SK-N-SH (cell line): ENCODE data around the gene SESN1. TPM values are rescaled to one million over a fixed set of nuclear protein-coding genes. Genes with fewer than 3 reads are reported as not detected.

Experiments
- CTCF ChIA-PET: fragments of 300-600, 350-600 bp; formaldehyde crosslinking; extraction: SDS; loops from one replicate; lab custom pipeline; 2021; lab: Yijun Ruan, JAX
- POLR2A ChIA-PET: fragments of 350-600 bp; sonication (Branson Sonifier 250); formaldehyde crosslinking; extraction: SDS; loops from one replicate; lab custom pipeline; 2020; ENCODE audit warnings: antibody characterized with exemption, inconsistent platforms; lab: Yijun Ruan, JAX
- DNase-seq: peaks from one replicate; pipeline ENCODE4 v3.0.0; 2012
- H2AFZ ChIP-seq: fragments of 200-600 bp; sonication (generic); 2 replicates; pipeline ENCODE4 v1.8.1; 2016; ENCODE audit warnings: antibody characterized with exemption, mild to moderate bottlenecking, low read depth
- H3F3A ChIP-seq: fragments of 200-600 bp; sonication (generic); replicated peaks from 2 replicates; pipeline ENCODE3; 2016; ENCODE audit warnings: antibody characterized with exemption, mild to moderate bottlenecking; ENCODE audit not compliant: insufficient read depth
- H3K27ac ChIP-seq, 2 experiments: fragments of 200-500 bp in 1 of 2; fragments of 200-600 bp in 1 of 2; sonication (Bioruptor generic) in 1 of 2; sonication (generic), shearing (Covaris generic) in 1 of 2; 2 replicates each; pipeline versions ENCODE4 v1.5.1 to v1.6.1; 2014 to 2016; ENCODE audit warnings: low read depth in 2 of 2, inconsistent platforms in 1 of 2, low read length in 1 of 2, mild to moderate bottlenecking in 1 of 2, mixed read lengths in 1 of 2
- H3K27me3 ChIP-seq: fragments of 200-600 bp; sonication (generic), shearing (Covaris generic); 2 replicates; pipeline ENCODE4 v1.6.1; 2016; ENCODE audit warnings: mixed run types; ENCODE audit not compliant: insufficient read depth
- H3K36me3 ChIP-seq, 2 experiments: fragments of 200-500 bp in 1 of 2; fragments of 200-600 bp in 1 of 2; sonication (Bioruptor generic) in 1 of 2; sonication (generic) in 1 of 2; replicated peaks in 1 of 2; 2 replicates each; pipeline versions ENCODE3 to v1.5.1; 2014 to 2016; ENCODE audit warnings: low read length in 1 of 2, mild to moderate bottlenecking in 1 of 2; ENCODE audit not compliant: insufficient read depth in 2 of 2, control insufficient read depth in 1 of 2
- H3K4me1 ChIP-seq, 2 experiments: fragments of 200-500 bp in 1 of 2; fragments of 200-600 bp in 1 of 2; sonication (Bioruptor generic) in 1 of 2; sonication (generic), shearing (Covaris generic) in 1 of 2; 2 replicates each; pipeline versions ENCODE4 v1.5.1 to v1.6.1; 2014 to 2016; ENCODE audit warnings: low read depth in 1 of 2, low read length in 1 of 2, mixed run types in 1 of 2; ENCODE audit not compliant: insufficient read depth in 2 of 2, control insufficient read depth in 1 of 2
- H3K4me2 ChIP-seq: fragments of 200-600 bp; sonication (generic), shearing (Covaris generic); 2 replicates; pipeline ENCODE4 v1.6.1; 2017; ENCODE audit warnings: mixed run types
- H3K4me3 ChIP-seq, 2 experiments: fragments of 200-500 bp in 1 of 2; fragments of 200-600 bp in 1 of 2; sonication (Bioruptor generic) in 1 of 2; sonication (generic), shearing (Covaris generic) in 1 of 2; 2 replicates each; pipeline versions ENCODE4 v1.5.1 to v1.8.1; 2014 to 2016; ENCODE audit warnings: low read depth in 2 of 2, inconsistent platforms in 1 of 2, low read length in 1 of 2, mild to moderate bottlenecking in 1 of 2, mixed read lengths in 1 of 2, moderate library complexity in 1 of 2
- H3K79me2 ChIP-seq: fragments of 200-600 bp; sonication (generic); 2 replicates; pipeline ENCODE4 v1.8.1; 2017; ENCODE audit warnings: mild to moderate bottlenecking; ENCODE audit not compliant: insufficient read depth
- H3K9ac ChIP-seq: fragments of 200-600 bp; sonication (generic); 2 replicates; pipeline ENCODE4 v1.6.1; 2017; ENCODE audit warnings: mixed run types
- H3K9me2 ChIP-seq: fragments of 200-600 bp; sonication (generic); 2 replicates; pipeline ENCODE4 v1.6.1; 2017; ENCODE audit warnings: mixed run types
- H3K9me3 ChIP-seq: fragments of 200-600 bp; sonication (generic); 2 replicates; pipeline ENCODE4 v1.6.1; 2017; ENCODE audit warnings: mixed run types, mild to moderate bottlenecking, moderate library complexity
- H4K20me1 ChIP-seq: fragments of 200-600 bp; sonication (generic); 2 replicates; pipeline ENCODE4 v1.6.1; 2017; ENCODE audit warnings: mild to moderate bottlenecking, mixed run types; ENCODE audit not compliant: insufficient read depth
- FOXJ3 ChIP-seq: sonication (generic); formaldehyde crosslinking; IDR thresholded peaks from 2 replicates; pipeline ENCODE4 v1.5.1; 2020; ENCODE audit warnings: mild to moderate bottlenecking, missing genetic modification reagents
- MXI1 ChIP-seq: IDR thresholded peaks from 2 replicates; pipeline ENCODE4 v1.6.1; 2012; ENCODE audit warnings: mild to moderate bottlenecking, low read depth, low read length, improper control_type of control experiment
- NFIC ChIP-seq: IDR thresholded peaks from 2 replicates; pipeline ENCODE4 v1.4.0; 2012; ENCODE audit warnings: borderline replicate concordance
- POLR2AphosphoS5 ChIP-seq: IDR thresholded peaks from 2 replicates; pipeline ENCODE4 v1.6.1; 2012; ENCODE audit warnings: low read depth, low read length
- TEAD4 ChIP-seq: IDR thresholded peaks from 2 replicates; pipeline ENCODE4 v1.4.0; 2012; ENCODE audit warnings: mild to moderate bottlenecking, borderline replicate concordance; ENCODE audit not compliant: insufficient read depth
- WGBS: methylation state at CpG from one replicate; pipeline ENCODE4 v1.1.6; 2017; ENCODE audit warnings: low lambda C conversion rate; 5-methylcytosine and 5-hydroxymethylcytosine counted together
- polyA plus RNA-seq, 3 experiments: library from polyadenylated mRNA; depleted of rRNA; stranded (reverse); fragments of >200 nt; gene quantifications; 2 replicates each; pipeline ENCODE4 v1.2.3, GENCODE V29; 2012
- TF ChIP-seq, protein P1 (sequence below): IDR thresholded peaks from 2 replicates; pipeline ENCODE4 v1.4.0; 2012; ENCODE audit warnings: low read depth
- TF ChIP-seq, protein P2 (sequence below): IDR thresholded peaks from 2 replicates; pipeline ENCODE4; 2012
- TF ChIP-seq, protein P3 (sequence below): IDR thresholded peaks from 2 replicates; pipeline ENCODE4 v1.4.0; 2012; ENCODE audit warnings: low read depth, borderline replicate concordance

The SESN1 gene
- polyA plus RNA-seq, 1 of the 3 experiments (the other 2 are of a cell fraction) = 13.1 TPM

DNA sequence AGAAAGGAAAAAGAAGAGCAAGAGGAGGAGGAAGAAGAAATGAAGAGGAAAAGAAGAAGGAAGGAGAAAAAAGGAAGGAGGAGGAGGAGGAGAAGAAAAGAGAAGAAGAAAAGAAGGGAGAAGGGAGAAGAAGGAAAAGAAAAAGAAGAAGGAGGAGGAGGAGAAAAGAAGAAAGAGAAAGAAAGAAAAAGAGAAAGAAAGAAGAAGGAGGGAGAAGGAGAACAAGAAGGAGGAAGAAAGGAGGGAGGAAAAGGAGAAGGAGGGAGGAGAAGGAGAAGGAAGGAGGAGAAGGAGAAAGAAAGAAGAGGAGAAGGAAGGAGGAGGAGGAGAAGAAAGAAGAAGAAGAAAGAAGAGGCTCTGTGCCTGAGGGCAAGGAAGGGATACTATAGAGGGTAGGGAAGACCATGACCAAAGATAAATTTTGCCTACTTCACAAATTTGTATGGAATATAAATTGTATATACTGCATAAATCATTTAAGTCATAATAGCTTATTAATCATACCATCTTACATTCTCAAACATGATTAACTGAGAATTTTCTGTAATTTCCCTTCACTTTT, 55.7 kb downstream of the SESN1 start:
- H3F3A ChIP-seq = no peaks in the 10 kb centered on the region
- H3K36me3 ChIP-seq = peaks cover 0 to 5% of the 10 kb centered on the region in 2 experiments
- no peaks in the 10 kb centered on the region for H3K9me3 ChIP-seq
- no peak overlapping the region for H3K27ac ChIP-seq
- no peak overlapping the region for H3K4me2 ChIP-seq
- no peak for TF ChIP-seq TEAD4
- no peak for TF ChIP-seq POLR2AphosphoS5
- TF ChIP-seq FOXJ3 (CRISPR knock-in tag) = no peak
- CTCF ChIA-PET = interaction anchor here (1.2 to 1.4 kb wide), 3 partner anchors 9 to 924 kb away, joined by 3 to 4 read pairs (median 4); no protein-coding TSS in a partner anchor
- H3K4me1 ChIP-seq = peaks cover 0 to under 1% of the 10 kb centered on the region in 2 experiments; a peak in 1 of 4 replicates
- no peaks in the 10 kb centered on the region for H3K9me2 ChIP-seq
- POLR2A ChIA-PET = no interaction called here
- no peak overlapping the region for H3K9ac ChIP-seq
- no peaks in the 10 kb centered on the region for H3K27me3 ChIP-seq
- peaks cover 6% of the 10 kb centered on the region for H3K79me2 ChIP-seq
- no peak overlapping the region for H2AFZ ChIP-seq
- no peak overlapping the region for H3K4me3 ChIP-seq
- H4K20me1 ChIP-seq = no peaks in the 10 kb centered on the region
- no peak for DNase-seq

DNA sequence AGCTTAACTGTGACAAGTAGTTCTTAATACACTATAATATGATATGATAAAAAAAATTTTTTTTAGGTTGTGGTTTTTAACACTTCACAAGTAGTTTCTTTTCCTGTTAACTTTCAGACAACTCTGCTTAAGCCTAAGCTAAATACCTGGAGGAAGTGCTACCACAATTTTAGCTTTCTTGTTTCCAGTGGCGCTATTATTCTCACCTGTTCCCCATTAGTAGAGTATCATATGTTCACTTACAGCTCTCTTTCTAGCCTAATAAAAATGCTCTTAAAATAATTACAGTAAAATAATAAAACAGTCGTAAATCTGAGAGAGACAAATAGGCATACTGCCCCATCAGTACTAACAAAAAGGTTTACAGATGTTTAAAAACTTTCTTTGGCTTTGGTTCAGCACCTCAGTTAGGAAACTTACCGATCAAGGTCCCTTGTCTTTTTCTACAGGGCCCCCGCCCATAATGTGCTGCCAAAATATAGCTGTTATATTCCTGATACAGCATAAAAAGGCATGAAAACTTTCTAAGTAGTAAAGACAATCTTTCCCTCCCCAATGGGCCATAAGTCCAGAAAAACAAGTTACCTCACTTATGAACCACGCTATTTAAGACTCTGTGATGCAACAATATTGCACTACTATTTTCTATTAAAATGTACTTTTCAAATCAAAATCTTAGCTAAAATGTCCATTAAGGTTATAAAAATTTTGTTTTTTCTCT, 57.9 kb downstream of the SESN1 start:
- Histone ChIP-seq H3K4me3 (no peak overlapping the region), H3K36me3 (no peaks in the 10 kb centered on the region), H3K4me1 (peaks cover 0 to 9% of the 10 kb centered on the region in 2 experiments; a peak in 1 of 4 replicates), H2AFZ (no peak overlapping the region), H3K79me2 (peaks cover 4% of the 10 kb centered on the region), H3K9me3 (no peaks in the 10 kb centered on the region), H3F3A (no peaks in the 10 kb centered on the region), H3K4me2 (no peak overlapping the region), H3K9ac (no peak overlapping the region), H3K27me3 (no peaks in the 10 kb centered on the region), H4K20me1 (no peaks in the 10 kb centered on the region), H3K9me2 (no peaks in the 10 kb centered on the region), H3K27ac (no peak overlapping the region)
- WGBS = 91% methylated on average over 5 of the region's 5 CpGs
- ChIA-PET CTCF (interaction anchor here (0.8 to 2.5 kb wide), 7 partner anchors 13 to 922 kb away, joined by 3 to 12 read pairs (median 3); no protein-coding TSS in a partner anchor), POLR2A (interaction anchor here (1.7 kb wide), 1 partner anchor 58 kb away, joined by 3 read pairs; the partner anchor contains the start of gene SESN1)
- no peak for DNase-seq
- TF ChIP-seq NFIC (no peak), MXI1 (no peak)
- TF ChIP-seq, protein P1, sequence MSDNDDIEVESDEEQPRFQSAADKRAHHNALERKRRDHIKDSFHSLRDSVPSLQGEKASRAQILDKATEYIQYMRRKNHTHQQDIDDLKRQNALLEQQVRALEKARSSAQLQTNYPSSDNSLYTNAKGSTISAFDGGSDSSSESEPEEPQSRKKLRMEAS = no peak
- TF ChIP-seq, protein P2, sequence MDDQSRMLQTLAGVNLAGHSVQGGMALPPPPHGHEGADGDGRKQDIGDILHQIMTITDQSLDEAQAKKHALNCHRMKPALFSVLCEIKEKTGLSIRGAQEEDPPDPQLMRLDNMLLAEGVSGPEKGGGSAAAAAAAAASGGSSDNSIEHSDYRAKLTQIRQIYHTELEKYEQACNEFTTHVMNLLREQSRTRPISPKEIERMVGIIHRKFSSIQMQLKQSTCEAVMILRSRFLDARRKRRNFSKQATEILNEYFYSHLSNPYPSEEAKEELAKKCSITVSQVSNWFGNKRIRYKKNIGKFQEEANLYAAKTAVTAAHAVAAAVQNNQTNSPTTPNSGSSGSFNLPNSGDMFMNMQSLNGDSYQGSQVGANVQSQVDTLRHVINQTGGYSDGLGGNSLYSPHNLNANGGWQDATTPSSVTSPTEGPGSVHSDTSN = no peak
- TF ChIP-seq, protein P3, sequence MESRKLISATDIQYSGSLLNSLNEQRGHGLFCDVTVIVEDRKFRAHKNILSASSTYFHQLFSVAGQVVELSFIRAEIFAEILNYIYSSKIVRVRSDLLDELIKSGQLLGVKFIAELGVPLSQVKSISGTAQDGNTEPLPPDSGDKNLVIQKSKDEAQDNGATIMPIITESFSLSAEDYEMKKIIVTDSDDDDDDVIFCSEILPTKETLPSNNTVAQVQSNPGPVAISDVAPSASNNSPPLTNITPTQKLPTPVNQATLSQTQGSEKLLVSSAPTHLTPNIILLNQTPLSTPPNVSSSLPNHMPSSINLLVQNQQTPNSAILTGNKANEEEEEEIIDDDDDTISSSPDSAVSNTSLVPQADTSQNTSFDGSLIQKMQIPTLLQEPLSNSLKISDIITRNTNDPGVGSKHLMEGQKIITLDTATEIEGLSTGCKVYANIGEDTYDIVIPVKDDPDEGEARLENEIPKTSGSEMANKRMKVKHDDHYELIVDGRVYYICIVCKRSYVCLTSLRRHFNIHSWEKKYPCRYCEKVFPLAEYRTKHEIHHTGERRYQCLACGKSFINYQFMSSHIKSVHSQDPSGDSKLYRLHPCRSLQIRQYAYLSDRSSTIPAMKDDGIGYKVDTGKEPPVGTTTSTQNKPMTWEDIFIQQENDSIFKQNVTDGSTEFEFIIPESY = no peak
